NCI-H128 (cell line): Measurements from ENCODE around the gene SCAMP5.
A peak's percentile ranks its signal among the peaks of the same experiment; 100 is the strongest.

Experiments
- DNase-seq: peaks from one replicate; lab custom pipeline; 2025; ENCODE audit not compliant: unreplicated experiment; lab: John Stamatoyannopoulos, UW

Gene SCAMP5

GRCh38 chr15:75044258-75044878, 49.0 kb downstream of the SCAMP5 start:
- no peak for DNase-seq

GRCh38 chr15:75045332-75046015, 50.1 kb downstream of the SCAMP5 start:
- no peak for DNase-seq

- DNase-seq = no peak
Observed at GRCh38 chr15:75048394-75048793, 53.0 kb downstream of the SCAMP5 start.

GRCh38 chr15:75049392-75049791, 54.0 kb downstream of the SCAMP5 start:
- no peak for DNase-seq

GRCh38 chr15:75050283-75050682, 54.9 kb downstream of the SCAMP5 start:
- DNase-seq = no peak

GRCh38 chr15:75051191-75051608, 55.8 kb downstream of the SCAMP5 start:
- DNase-seq = no peak

GRCh38 chr15:75051711-75052110, 56.3 kb downstream of the SCAMP5 start:
- DNase-seq = no peak

GRCh38 chr15:75052972-75053747, 57.8 kb downstream of the SCAMP5 start:
- no peak for DNase-seq

- DNase-seq = no peak
Observed at GRCh38 chr15:75053748-75054125, 58.4 kb downstream of the SCAMP5 start.

- DNase-seq = no peak
Observed at GRCh38 chr15:75054172-75054897, 59.0 kb downstream of the SCAMP5 start.

- DNase-seq = no peak
Observed at GRCh38 chr15:75056036-75056435, 60.7 kb downstream of the SCAMP5 start.

- no peak for DNase-seq
Observed at GRCh38 chr15:75058127-75058905, 63.0 kb downstream of the SCAMP5 start.

GRCh38 chr15:75059607-75060006, 64.2 kb downstream of the SCAMP5 start:
- DNase-seq = no peak

GRCh38 chr15:75061272-75061671, 65.9 kb downstream of the SCAMP5 start:
- DNase-seq = no peak

- no peak for DNase-seq
Observed at GRCh38 chr15:75062706-75063105, 67.3 kb downstream of the SCAMP5 start.

GRCh38 chr15:75063338-75063737, 68.0 kb downstream of the SCAMP5 start:
- DNase-seq = no peak

GRCh38 chr15:75063889-75064288, 68.5 kb downstream of the SCAMP5 start:
- no peak for DNase-seq

GRCh38 chr15:75064846-75065245, 69.5 kb downstream of the SCAMP5 start:
- DNase-seq = no peak

GRCh38 chr15:75065467-75065850, 70.1 kb downstream of the SCAMP5 start:
- DNase-seq = peak; percentile 26

- DNase-seq = no peak
Observed at GRCh38 chr15:75065851-75066509, 70.6 kb downstream of the SCAMP5 start.
